IMR-90 (cell line): Measurements from ENCODE around the gene NTSR2. TPM values are rescaled to one million over a fixed set of nuclear protein-coding genes. Genes with fewer than 3 reads are reported as not detected.

Source experiments
- ATAC-seq: fragments of 200-7000 bp; cut with Tn5 transposase; 2 replicates; pipeline ENCODE4 v1.9.1; 2020; ENCODE audit warnings: low read depth, mild to moderate bottlenecking, moderate library complexity
- BruUV-seq: library from RNA; stranded (reverse); fragments of 400-500 nt; replicated peaks from 2 replicates; lab custom pipeline; 2021; lab: Mats Ljungman, UMichigan
- CTCF ChIA-PET: fragments of 300-600 bp; formaldehyde crosslinking; extraction: SDS; loops from one replicate; lab custom pipeline; 2021; ENCODE audit warnings: antibody characterized with exemption; lab: Yijun Ruan, JAX
- POLR2A ChIA-PET: fragments of 300-600 bp; sonication (Branson Sonifier 250); formaldehyde crosslinking; loops from one replicate; lab custom pipeline; 2022; ENCODE audit warnings: antibody characterized with exemption; ENCODE audit not compliant: unreplicated experiment; lab: Charles Lee
- DNase-seq: peaks from one replicate; pipeline ENCODE4 v3.0.0; 2013
- H2AFZ ChIP-seq: replicated peaks from 2 replicates; pipeline ENCODE3; 2013; ENCODE audit warnings: low read length, mild to moderate bottlenecking; ENCODE audit not compliant: poor library complexity
- H2AK5ac ChIP-seq: 2 replicates; pipeline ENCODE4 v1.6.1; 2013; ENCODE audit warnings: low read depth, low read length, inconsistent platforms
- H2AK9ac ChIP-seq: replicated peaks from 2 replicates; pipeline ENCODE3; 2013; ENCODE audit warnings: mild to moderate bottlenecking, low read depth, low read length, moderate library complexity; ENCODE audit not compliant: poor library complexity
- H2BK120ac ChIP-seq: 2 replicates; pipeline ENCODE4 v1.6.1; 2013; ENCODE audit warnings: low read depth, low read length, inconsistent platforms
- H2BK15ac ChIP-seq: 3 replicates; pipeline ENCODE4 v1.6.1; 2013; ENCODE audit warnings: low read depth, low read length, inconsistent platforms
- H2BK20ac ChIP-seq: 2 replicates; pipeline ENCODE4 v1.6.1; 2013; ENCODE audit warnings: low read depth, mild to moderate bottlenecking, inconsistent platforms, low read length, moderate library complexity
- H2BK5ac ChIP-seq: 2 replicates; pipeline ENCODE4 v1.6.1; 2013; ENCODE audit warnings: mild to moderate bottlenecking, low read depth, low read length, inconsistent platforms; ENCODE audit not compliant: poor library complexity, severe bottlenecking
- H3K14ac ChIP-seq: replicated peaks from 2 replicates; pipeline ENCODE4 v1.6.1; 2013; ENCODE audit warnings: low read depth, low read length, inconsistent platforms
- H3K18ac ChIP-seq: 2 replicates; pipeline ENCODE4 v1.6.1; 2013; ENCODE audit warnings: low read depth, low read length, control low read depth
- H3K23ac ChIP-seq: 2 replicates; pipeline ENCODE4 v1.6.1; 2013; ENCODE audit warnings: low read depth, low read length, inconsistent platforms
- H3K27ac ChIP-seq: 2 replicates; pipeline ENCODE4 v1.5.1; 2013; ENCODE audit warnings: mild to moderate bottlenecking, control low read depth, low read length; ENCODE audit not compliant: insufficient read depth
- H3K27me3 ChIP-seq: 2 replicates; pipeline ENCODE4 v1.6.1; 2013; ENCODE audit warnings: low read length; ENCODE audit not compliant: control insufficient read depth, insufficient read depth
- H3K36me3 ChIP-seq: 2 replicates; pipeline ENCODE4 v1.6.1; 2013; ENCODE audit warnings: low read length, mixed read lengths; ENCODE audit not compliant: control insufficient read depth, insufficient read depth
- H3K4ac ChIP-seq: 2 replicates; pipeline ENCODE4 v1.6.1; 2013; ENCODE audit warnings: low read depth, low read length, inconsistent platforms
- H3K4me1 ChIP-seq: 2 replicates; pipeline ENCODE4 v1.6.1; 2013; ENCODE audit warnings: low read length, mixed read lengths; ENCODE audit not compliant: control insufficient read depth, insufficient read depth
- H3K4me2 ChIP-seq: 2 replicates; pipeline ENCODE4 v1.6.1; 2013; ENCODE audit warnings: low read depth, mild to moderate bottlenecking, control low read depth, low read length, moderate library complexity
- H3K4me3 ChIP-seq: 2 replicates; pipeline ENCODE4 v1.5.1; 2013; ENCODE audit warnings: low read depth, mild to moderate bottlenecking, control low read depth, low read length, moderate library complexity; ENCODE audit not compliant: insufficient read depth
- H3K56ac ChIP-seq: 2 replicates; pipeline ENCODE4 v1.6.1; 2013; ENCODE audit warnings: low read length, inconsistent platforms; ENCODE audit not compliant: insufficient read depth; ENCODE audit errors: extremely low read depth
- H3K79me1 ChIP-seq, 2 experiments: 2 replicates each; pipeline ENCODE4 v1.6.1; 2013; ENCODE audit warnings: low read length in 2 of 2, inconsistent platforms in 1 of 2, low read depth in 1 of 2
- H3K9ac ChIP-seq: 2 replicates; pipeline ENCODE4 v1.6.1; 2013; ENCODE audit warnings: low read depth, low read length, control low read depth
- H3K9me1 ChIP-seq: 2 replicates; pipeline ENCODE4 v1.6.1; 2013; ENCODE audit warnings: low read length, inconsistent platforms; ENCODE audit not compliant: insufficient read depth
- H3K9me3 ChIP-seq: 2 replicates; pipeline ENCODE4 v1.6.1; 2013; ENCODE audit warnings: low read length; ENCODE audit not compliant: control insufficient read depth, insufficient read depth
- H4K20me1 ChIP-seq: 2 replicates; pipeline ENCODE4 v1.6.1; 2013; ENCODE audit warnings: low read length, inconsistent platforms; ENCODE audit not compliant: insufficient read depth
- H4K5ac ChIP-seq: 2 replicates; pipeline ENCODE4 v1.6.1; 2013; ENCODE audit warnings: mild to moderate bottlenecking, low read depth, low read length, control low read depth
- H4K8ac ChIP-seq, 2 experiments: 2 replicates each; pipeline ENCODE4 v1.6.1; 2013; ENCODE audit warnings: low read depth in 2 of 2, low read length in 2 of 2, control low read depth in 1 of 2, inconsistent platforms in 1 of 2
- H4K91ac ChIP-seq: 2 replicates; pipeline ENCODE4 v1.6.1; 2013; ENCODE audit warnings: low read depth, low read length, inconsistent platforms; ENCODE audit not compliant: insufficient read depth
- BHLHE40 ChIP-seq: fragments of 150-350 bp; IDR thresholded peaks from 2 replicates; pipeline ENCODE4 v1.6.1; 2016; ENCODE audit warnings: mild to moderate bottlenecking, low read depth, low read length
- CEBPB ChIP-seq: IDR thresholded peaks from 2 replicates; pipeline ENCODE4 v1.6.1; 2012; ENCODE audit warnings: low read depth, low read length, improper control_type of control experiment
- FOS ChIP-seq: fragments of 150-350 bp; IDR thresholded peaks from 2 replicates; pipeline ENCODE4 v1.6.1; 2016; ENCODE audit warnings: low read depth, low read length
- NFE2L2 ChIP-seq: fragments of 150-350 bp; IDR thresholded peaks from 2 replicates; pipeline ENCODE4 v1.6.1; 2016; ENCODE audit warnings: low read depth, mild to moderate bottlenecking, low read length
- RCOR1 ChIP-seq: IDR thresholded peaks from 2 replicates; pipeline ENCODE4 v1.6.1; 2012; ENCODE audit warnings: mild to moderate bottlenecking, low read length, improper control_type of control experiment; ENCODE audit not compliant: insufficient replicate concordance
- RFX5 ChIP-seq: IDR thresholded peaks from 2 replicates; pipeline ENCODE4 v1.8.0; 2012; ENCODE audit warnings: low read depth, mild to moderate bottlenecking, low read length, moderate library complexity
- WGBS, 2 experiments: methylation state at CpG; one replicate each; pipeline versions ENCODE4 v1.1.5 to v1.1.7; 2013; ENCODE audit warnings: missing lambda C conversion rate in 2 of 2; ENCODE audit not compliant: insufficient read length in 1 of 2; ENCODE audit errors: extremely low coverage in 2 of 2; 5-methylcytosine and 5-hydroxymethylcytosine counted together
- dilution Hi-C: fragments of 300-500 bp; cut with HindIII; formaldehyde crosslinking; loops from one replicate; pipeline ENCODE4 v1.14.3; 2018; ENCODE audit warnings: low sequenced_read_pairs; ENCODE audit not compliant: unreplicated experiment
- in situ Hi-C: fragments of 300-500 bp; cut with MboI; formaldehyde crosslinking; loops from 3 replicates; pipeline ENCODE4 v1.14.3; 2019; ENCODE audit warnings: low sequenced_read_pairs, inconsistent platforms, mixed read lengths
- intact Hi-C: fragments of 100-400 bp; cut with micrococcal nuclease; formaldehyde crosslinking; loops from 2 replicates; pipeline ENCODE4 v1.10.0; 2022
- polyA plus RNA-seq, 3 experiments: library from polyadenylated mRNA; depleted of rRNA; stranded (reverse); fragments of >200 nt; gene quantifications; 2 replicates each; pipeline ENCODE4 v1.2.3, GENCODE V29; 2012; ENCODE audit warnings: low replicate concordance in 1 of 3
- total RNA-seq: library from RNA; depleted of rRNA; stranded (reverse); fragments of >200 nt; gene quantifications from 2 replicates; pipeline ENCODE4 v1.2.3, GENCODE V29; 2012

NTSR2 gene
- total and polyA plus RNA-seq, 2 of the 4 experiments (the other 2 are of a cell fraction) = not detected

GRCh38 chr2:11679486-11680181 is 9.6 kb upstream of the NTSR2 start:
- dilution Hi-C loops (no loop called here), in situ Hi-C loops (no loop called here), intact Hi-C loops (loop anchor here (5.0 kb wide), 1 partner anchor 202 kb away; no protein-coding TSS in a partner anchor)
- Histone ChIP-seq H3K27me3 (peaks cover 51% of the 10 kb centered on the region), H2AFZ (no peak overlapping the region), H3K4me3 (no peak overlapping the region), H2AK5ac (no peak overlapping the region), H3K4me2 (no peak overlapping the region), H3K4ac (no peak overlapping the region), H3K9ac (no peak overlapping the region), H2BK15ac (no peak overlapping the region), H3K4me1 (peaks cover 8% of the 10 kb centered on the region; the same call in 1 of the 2 replicates), H3K56ac (no peak overlapping the region), H4K5ac (no peak overlapping the region), H4K20me1 (no peaks in the 10 kb centered on the region; the same call in 1 of the 2 replicates), H2BK5ac (no peak overlapping the region), H3K27ac (no peak overlapping the region), H3K23ac (no peak overlapping the region), H3K9me1 (no peaks in the 10 kb centered on the region; the same call in 1 of the 2 replicates), H2AK9ac (no peak overlapping the region), H4K91ac (no peak overlapping the region), H3K14ac (no peak overlapping the region), H3K18ac (no peak overlapping the region), H4K8ac (no peak overlapping the region), H3K79me1 (no peaks in the 10 kb centered on the region), H2BK20ac (no peak overlapping the region), H2BK120ac (no peak overlapping the region), H3K36me3 (no peaks in the 10 kb centered on the region), H3K9me3 (peaks cover 2% of the 10 kb centered on the region; the same call in 1 of the 2 replicates)
- ATAC-seq = no peak
- WGBS, 2 experiments = 30% methylated on average over 2 of the region's 13 CpGs; no CpG with 5 or more reads in 1 of the 2 experiments
- ChIA-PET POLR2A (no interaction called here), CTCF (interaction anchor here (0.9 to 1.2 kb wide), 2 partner anchors 8 to 14 kb away, joined by 3 to 4 read pairs; no protein-coding TSS in a partner anchor)
- BruUV-seq = no TSS peak
- no peak for DNase-seq
- TF ChIP-seq RCOR1 (no peak), BHLHE40 (no peak), RFX5 (no peak), NFE2L2 (no peak), CEBPB (no peak), FOS (no peak)
